ENCODE measurements around the gene DHRS7C. TPM values are rescaled to one million over a fixed set of nuclear protein-coding genes. Genes with fewer than 3 reads are reported as not detected.
"Not testable (repeated sequence)": the region's sequence is repeated elsewhere in the genome, so short reads cannot be mapped to it uniquely, and the experiment has no call there.

Gene DHRS7C
- total RNA-seq, 2 donors from 2014 or later = not detected

DNA sequence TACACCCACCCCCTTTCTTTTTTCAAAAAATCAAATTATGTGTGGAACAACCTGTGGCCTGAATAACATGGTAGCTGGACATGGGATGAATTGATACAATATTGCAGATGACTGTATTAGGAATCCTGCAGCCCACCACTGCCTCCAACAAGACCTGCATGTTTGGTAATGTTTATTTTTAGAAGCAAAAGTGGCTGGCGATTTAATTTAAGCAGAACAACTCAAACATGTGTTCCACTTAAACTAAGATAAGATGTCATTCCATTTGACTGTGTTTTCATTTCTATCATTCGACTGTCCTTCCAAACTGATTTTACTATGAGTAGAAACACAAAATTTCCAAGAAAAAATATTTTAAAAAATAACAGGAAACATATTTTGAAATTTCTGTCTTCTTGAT is 10.1 kb upstream of the DHRS7C start:
- no peaks in the 10 kb centered on the region for H3K4me1 Mint-ChIP-seq

GRCh38 chr17:9798724-9799123 is 7.3 kb upstream of the DHRS7C start:
- DNase-seq (no peak), ATAC-seq (no peak)
- no peaks in the 10 kb centered on the region for H3K9me3 ChIP-seq (ENCODE audit: control insufficient read depth, low read length, poor library complexity, severe bottlenecking)
- Mint-ChIP-seq H3K36me3 (ENCODE audit: low read depth) (peaks cover 4% of the 10 kb centered on the region), H3K4me3 (no peak overlapping the region), H3K27me3 (peaks cover 47% of the 10 kb centered on the region), H3K4me1 (no peaks in the 10 kb centered on the region), H3K27ac (no peak overlapping the region)

More for the DNA sequence above, 10.1 kb upstream of the DHRS7C start:
- peaks cover 3% of the 10 kb centered on the region for H3K36me3 Mint-ChIP-seq (ENCODE audit: low read depth)
- DNase-seq (no peak), ATAC-seq (no peak)
- no peak overlapping the region for H3K4me3 Mint-ChIP-seq
- H3K27me3 Mint-ChIP-seq = peaks cover 38% of the 10 kb centered on the region
- H3K27ac Mint-ChIP-seq = no peak overlapping the region
- H3K9me3 ChIP-seq (ENCODE audit: control insufficient read depth, low read length, poor library complexity, severe bottlenecking) = no peaks in the 10 kb centered on the region

GRCh38 chr17:9798008-9798407 is 6.6 kb upstream of the DHRS7C start:
- H3K9me3 ChIP-seq (ENCODE audit: control insufficient read depth, low read length, poor library complexity, severe bottlenecking) = no peaks in the 10 kb centered on the region
- H3K27ac Mint-ChIP-seq = no peak overlapping the region
- ATAC-seq (no peak), DNase-seq (no peak)
- no peaks in the 10 kb centered on the region for H3K4me1 Mint-ChIP-seq
- H3K27me3 Mint-ChIP-seq = peaks cover 43% of the 10 kb centered on the region
- no peak overlapping the region for H3K4me3 Mint-ChIP-seq
- peaks cover 4% of the 10 kb centered on the region for H3K36me3 Mint-ChIP-seq (ENCODE audit: low read depth)

- no peak overlapping the region for H3K4me3 Mint-ChIP-seq
- H3K9me3 ChIP-seq (ENCODE audit: control insufficient read depth, low read length, poor library complexity, severe bottlenecking) = no peaks in the 10 kb centered on the region
- ATAC-seq (no peak), DNase-seq (no peak)
- H3K27me3 Mint-ChIP-seq = peaks cover 27% of the 10 kb centered on the region
- no peaks in the 10 kb centered on the region for H3K4me1 Mint-ChIP-seq
- peaks cover 2% of the 10 kb centered on the region for H3K36me3 Mint-ChIP-seq (ENCODE audit: low read depth)
- H3K27ac Mint-ChIP-seq = no peak overlapping the region
Measured at GRCh38 chr17:9792181-9792840, 919 bp upstream of the DHRS7C start.

DNA sequence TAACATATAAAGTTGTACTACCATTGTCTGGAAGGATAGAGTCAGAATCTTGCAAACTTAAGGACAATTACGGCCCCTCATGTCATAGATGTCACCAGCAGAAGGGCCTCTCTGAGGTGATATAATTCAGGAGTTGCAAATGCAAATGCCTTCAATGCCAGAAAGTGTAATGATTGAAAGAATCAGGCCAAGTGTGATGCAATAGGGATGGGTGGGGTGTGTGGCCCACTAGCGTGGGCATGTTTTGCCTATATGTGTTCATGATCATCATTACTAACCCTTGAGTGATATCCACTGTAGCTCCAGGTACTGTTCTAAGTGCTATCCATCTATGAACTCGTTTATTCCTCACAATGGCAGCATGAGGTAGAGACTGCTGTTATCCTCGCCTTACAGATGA is 1.1 kb downstream of the DHRS7C start:
- Mint-ChIP-seq H3K4me3 (no peak overlapping the region), H3K27me3 (peaks cover 13% of the 10 kb centered on the region), H3K4me1 (no peaks in the 10 kb centered on the region), H3K36me3 (ENCODE audit: low read depth) (no peaks in the 10 kb centered on the region), H3K27ac (no peak overlapping the region)
- H3K9me3 ChIP-seq (ENCODE audit: control insufficient read depth, low read length, poor library complexity, severe bottlenecking) = no peaks in the 10 kb centered on the region
- DNase-seq = no peak
- ATAC-seq = no peak

DNA sequence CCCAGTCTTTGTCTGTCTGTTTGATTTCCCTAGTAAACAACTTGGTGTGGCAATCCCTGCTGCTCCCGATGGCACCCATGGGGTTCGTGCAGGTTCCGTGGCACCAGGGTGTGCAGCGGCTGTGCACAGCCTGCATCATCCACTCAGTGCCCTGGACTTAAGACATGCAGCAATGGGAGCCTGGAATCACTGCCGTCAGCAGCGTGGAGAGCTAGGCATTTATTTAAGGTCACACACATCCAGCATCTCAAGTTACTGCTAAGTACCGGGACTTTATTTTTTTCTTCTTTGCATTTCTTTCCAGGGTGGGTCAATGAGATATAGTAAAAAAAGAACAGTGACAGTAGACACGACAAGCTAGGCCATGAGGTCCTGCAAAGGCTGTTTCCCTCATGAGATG is 2.8 kb downstream of the DHRS7C start:
- Mint-ChIP-seq H3K4me3 (no peak overlapping the region), H3K27me3 (peaks cover 13% of the 10 kb centered on the region), H3K4me1 (no peaks in the 10 kb centered on the region), H3K36me3 (ENCODE audit: low read depth) (no peaks in the 10 kb centered on the region), H3K27ac (no peak overlapping the region)
- H3K9me3 ChIP-seq (ENCODE audit: control insufficient read depth, low read length, poor library complexity, severe bottlenecking) = no peaks in the 10 kb centered on the region
- ATAC-seq = no peak
- no peak for DNase-seq

- no peak for DNase-seq
- Mint-ChIP-seq H3K27ac (no peak overlapping the region), H3K27me3 (peaks cover 44% of the 10 kb centered on the region), H3K4me3 (no peak overlapping the region), H3K4me1 (no peaks in the 10 kb centered on the region), H3K36me3 (ENCODE audit: low read depth) (no peaks in the 10 kb centered on the region)
- H3K9me3 ChIP-seq (ENCODE audit: control insufficient read depth, low read length, poor library complexity, severe bottlenecking) = no peaks in the 10 kb centered on the region
- no peak for ATAC-seq
Measured at GRCh38 chr17:9784544-9784943, 6.8 kb downstream of the DHRS7C start.

- not testable (repeated sequence) for H3K36me3 Mint-ChIP-seq (ENCODE audit: low read depth); ATAC-seq; H3K4me1 Mint-ChIP-seq; H3K4me3 Mint-ChIP-seq; H3K9me3 ChIP-seq (ENCODE audit: control insufficient read depth, low read length, poor library complexity, severe bottlenecking); H3K27ac Mint-ChIP-seq; DNase-seq
- H3K27me3 Mint-ChIP-seq = peaks cover 35% of the 10 kb centered on the region
Measured at GRCh38 chr17:9783465-9783864, 7.9 kb downstream of the DHRS7C start.

GRCh38 chr17:9783050-9783449 is 8.3 kb downstream of the DHRS7C start:
- H3K36me3 Mint-ChIP-seq (ENCODE audit: low read depth) = no peaks in the 10 kb centered on the region

GRCh38 chr17:9780552-9780951 is 10.8 kb downstream of the DHRS7C start:
- DNase-seq (no peak), ATAC-seq (no peak)
- H3K27ac Mint-ChIP-seq = no peak overlapping the region
- H3K27me3 Mint-ChIP-seq = peaks cover 52% of the 10 kb centered on the region
- no peaks in the 10 kb centered on the region for H3K9me3 ChIP-seq (ENCODE audit: control insufficient read depth, low read length, poor library complexity, severe bottlenecking)
- H3K36me3 Mint-ChIP-seq (ENCODE audit: low read depth) = no peaks in the 10 kb centered on the region
- no peak overlapping the region for H3K4me3 Mint-ChIP-seq
- no peaks in the 10 kb centered on the region for H3K4me1 Mint-ChIP-seq

More at GRCh38 chr17:9783050-9783449, 8.3 kb downstream of the DHRS7C start:
- Mint-ChIP-seq H3K27me3 (peaks cover 33% of the 10 kb centered on the region), H3K4me1 (no peaks in the 10 kb centered on the region), H3K27ac (no peak overlapping the region), H3K4me3 (no peak overlapping the region)
- DNase-seq (no peak), ATAC-seq (no peak)
- no peaks in the 10 kb centered on the region for H3K9me3 ChIP-seq (ENCODE audit: control insufficient read depth, low read length, poor library complexity, severe bottlenecking)

- H3K9me3 ChIP-seq (ENCODE audit: control insufficient read depth, low read length, poor library complexity, severe bottlenecking) = no peaks in the 10 kb centered on the region
- ATAC-seq (no peak), DNase-seq (no peak)
- Mint-ChIP-seq H3K27ac (no peak overlapping the region), H3K4me1 (no peaks in the 10 kb centered on the region), H3K36me3 (ENCODE audit: low read depth) (no peaks in the 10 kb centered on the region), H3K27me3 (peaks cover 47% of the 10 kb centered on the region), H3K4me3 (no peak overlapping the region)
Measured at GRCh38 chr17:9776911-9777310, 14.5 kb downstream of the DHRS7C start.

DNA sequence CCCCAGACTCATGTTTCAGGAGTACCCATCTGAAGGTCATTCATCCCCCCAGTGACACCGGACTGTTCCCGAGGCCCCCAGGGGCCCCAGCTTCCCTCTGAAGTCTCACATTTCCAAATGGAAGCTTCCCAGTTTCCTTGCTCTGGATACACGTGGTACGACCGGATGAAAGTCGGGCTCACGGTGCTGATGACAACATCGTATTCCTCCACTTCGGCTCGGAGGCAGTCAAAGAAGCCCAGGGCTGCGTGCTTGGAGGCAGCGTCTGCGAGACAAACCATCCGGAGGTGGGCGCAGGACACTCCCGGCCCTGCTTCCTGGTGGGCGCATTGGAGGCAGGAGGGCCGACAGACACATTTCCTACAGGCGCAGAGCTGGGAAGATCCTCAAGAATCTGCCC is 18.7 kb downstream of the DHRS7C start:
- peaks cover 2% of the 10 kb centered on the region for H3K4me1 Mint-ChIP-seq
- ATAC-seq (no peak), DNase-seq (no peak)
- peaks cover 32% of the 10 kb centered on the region for H3K27me3 Mint-ChIP-seq
- H3K4me3 Mint-ChIP-seq = no peak overlapping the region
- H3K27ac Mint-ChIP-seq = no peak overlapping the region
- H3K9me3 ChIP-seq (ENCODE audit: control insufficient read depth, low read length, poor library complexity, severe bottlenecking) = no peaks in the 10 kb centered on the region
- H3K36me3 Mint-ChIP-seq (ENCODE audit: low read depth) = no peaks in the 10 kb centered on the region

- no peak overlapping the region for H3K27ac Mint-ChIP-seq
- H3K4me3 Mint-ChIP-seq = no peak overlapping the region
- no peaks in the 10 kb centered on the region for H3K9me3 ChIP-seq (ENCODE audit: control insufficient read depth, low read length, poor library complexity, severe bottlenecking)
- H3K36me3 Mint-ChIP-seq (ENCODE audit: low read depth) = no peaks in the 10 kb centered on the region
- peaks cover 2% of the 10 kb centered on the region for H3K4me1 Mint-ChIP-seq
- DNase-seq (no peak), ATAC-seq (no peak)
- H3K27me3 Mint-ChIP-seq = peaks cover 22% of the 10 kb centered on the region
Measured at GRCh38 chr17:9771465-9771864, 19.9 kb downstream of the DHRS7C start.

DNA sequence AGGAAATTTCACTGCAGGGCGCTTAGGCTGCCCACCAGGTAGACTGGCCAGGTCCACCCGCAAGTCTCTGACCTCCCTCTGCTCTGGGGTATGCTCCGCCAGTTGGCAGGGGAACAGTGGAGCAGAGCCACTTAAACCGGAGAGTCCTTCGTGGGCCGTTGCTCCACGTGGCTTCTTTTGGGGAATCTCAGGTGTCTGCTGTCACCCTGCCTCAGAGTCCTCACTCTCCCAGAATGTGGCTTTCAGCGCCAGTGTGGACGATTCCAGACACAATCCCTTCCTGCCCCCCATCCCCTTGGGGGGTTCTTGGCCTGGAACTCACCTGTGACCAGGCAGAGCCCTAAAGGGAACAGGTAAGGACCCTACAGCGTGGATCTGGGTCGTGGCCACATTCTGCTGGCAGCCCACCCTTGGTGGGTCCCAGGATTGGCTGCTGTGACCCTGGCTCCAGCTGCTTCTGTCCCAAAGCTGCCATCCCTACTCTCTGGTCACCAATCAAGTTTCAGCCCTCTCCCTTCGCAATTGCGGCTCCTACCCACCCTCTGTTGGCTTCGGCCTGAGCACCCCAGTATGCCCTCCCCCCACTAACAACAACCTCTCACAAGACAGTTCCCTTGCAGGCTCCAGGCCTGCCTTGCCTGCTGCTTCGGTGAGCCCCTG is 22.2 kb downstream of the DHRS7C start:
- Mint-ChIP-seq H3K4me1 (peaks cover 2% of the 10 kb centered on the region), H3K27ac (peak overlapping the region; percentile 9), H3K4me3 (no peak overlapping the region), H3K36me3 (ENCODE audit: low read depth) (no peaks in the 10 kb centered on the region), H3K27me3 (peaks cover 19% of the 10 kb centered on the region)
- H3K9me3 ChIP-seq (ENCODE audit: control insufficient read depth, low read length, poor library complexity, severe bottlenecking) = no peaks in the 10 kb centered on the region
- no peak for DNase-seq
- ATAC-seq = no peak

All from T-helper 17 cell (primary cell).